ENCODE results near the gene SRSF9.
A peak's percentile ranks its signal among the peaks of the same experiment; 100 is the strongest.
"Not testable (repeated sequence)": the region's sequence is repeated elsewhere in the genome, so short reads cannot be mapped to it uniquely, and the experiment has no call there.

SRSF9 gene

DNA sequence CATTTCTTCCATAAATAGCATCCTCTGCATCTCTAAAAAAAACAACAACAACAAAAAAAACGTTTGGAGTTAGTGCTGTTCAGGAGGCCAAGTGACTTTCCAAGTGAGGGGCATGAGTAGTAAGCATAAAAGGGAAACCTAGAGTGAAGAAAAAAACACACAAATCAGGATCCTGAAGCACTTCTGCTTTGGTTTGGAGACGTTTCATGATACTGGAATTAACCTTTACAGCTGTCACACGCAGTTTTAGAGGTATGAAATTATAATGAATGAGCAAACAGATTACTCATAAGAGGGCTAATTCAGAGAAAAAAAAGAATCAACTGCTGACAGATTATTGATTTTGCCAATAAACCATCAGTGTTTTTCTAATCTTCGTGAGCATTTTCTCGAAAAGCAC, 3.8 kb downstream of the SRSF9 start:
- Histone ChIP-seq H3K36me3 (ENCODE audit: insufficient read depth, low read length) (peaks cover 66% of the 10 kb centered on the region), H3K9ac (ENCODE audit: low read depth, low read length) (no peak overlapping the region), H3K4me1 (ENCODE audit: control insufficient read depth, insufficient read depth, low read length) (peaks cover 9% of the 10 kb centered on the region)

DNA sequence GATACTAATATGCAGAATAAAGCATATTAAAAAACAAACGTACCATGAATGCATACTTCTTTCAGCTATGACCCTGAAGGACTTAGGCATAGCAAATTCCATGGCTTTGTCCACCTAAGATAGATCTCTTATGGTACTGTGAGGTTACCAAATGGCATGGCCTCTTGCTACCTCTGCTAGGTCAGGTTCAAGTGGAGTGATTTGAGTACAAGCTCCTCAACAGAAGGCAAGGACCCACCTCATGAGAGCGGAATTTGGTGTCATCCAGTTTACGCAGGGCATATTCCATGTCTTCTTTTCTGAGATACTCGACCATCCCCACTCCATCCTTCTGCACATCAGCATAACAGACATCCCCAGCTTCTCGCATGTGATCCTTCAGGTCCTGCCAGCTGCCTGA, 5.8 kb downstream of the SRSF9 start:
- peaks cover 83% of the 10 kb centered on the region for H3K36me3 ChIP-seq (ENCODE audit: insufficient read depth, low read length)
- no peak overlapping the region for H3K4me2 ChIP-seq (ENCODE audit: low read length)
- no peak overlapping the region for H3K9ac ChIP-seq (ENCODE audit: low read depth, low read length)
- H3K4me1 ChIP-seq (ENCODE audit: control insufficient read depth, insufficient read depth, low read length): peaks cover 9% of the 10 kb centered on the region
- no peaks in the 10 kb centered on the region for H3K9me3 ChIP-seq (replicated peaks; ENCODE audit: low read length)
- H3K4me3 ChIP-seq (ENCODE audit: low read length): no peak overlapping the region
- H3K27me3 ChIP-seq (ENCODE audit: control insufficient read depth, insufficient read depth, low read length): no peaks in the 10 kb centered on the region

More for the DNA sequence above, 3.8 kb downstream of the SRSF9 start:
- H3K4me2 ChIP-seq (ENCODE audit: low read length): no peak overlapping the region
- no peak overlapping the region for H3K4me3 ChIP-seq (ENCODE audit: low read length)
- H3K9me3 ChIP-seq (replicated peaks; ENCODE audit: low read length): no peaks in the 10 kb centered on the region
- H3K27me3 ChIP-seq (ENCODE audit: control insufficient read depth, insufficient read depth, low read length): no peaks in the 10 kb centered on the region

DNA sequence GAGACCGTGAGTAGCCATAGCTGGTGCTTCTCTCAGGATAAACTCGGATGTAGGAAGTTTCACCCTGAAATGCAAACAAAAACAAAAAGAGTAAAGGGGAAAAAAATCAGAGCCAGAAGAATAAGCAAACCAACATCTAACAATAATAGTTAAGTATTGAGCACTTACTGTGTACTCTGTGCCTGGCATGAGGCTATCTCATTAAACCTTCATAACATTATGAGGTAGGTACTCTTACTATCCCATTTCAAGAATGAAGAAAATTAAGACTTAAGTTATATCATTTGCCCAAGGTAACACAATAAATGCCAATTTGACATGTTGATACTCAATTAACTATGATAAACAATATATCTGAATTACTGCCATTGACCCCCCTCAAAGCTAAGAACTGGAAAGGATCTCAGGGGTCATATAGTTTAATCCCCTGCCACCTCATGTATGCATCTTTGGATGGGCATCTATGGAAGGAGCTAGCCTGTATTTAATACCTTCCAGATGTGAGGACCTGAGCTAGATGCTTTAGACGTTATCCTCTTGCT, 7.4 kb downstream of the SRSF9 start:
- Histone ChIP-seq H3K4me2 (ENCODE audit: low read length) (no peak overlapping the region), H3K27me3 (ENCODE audit: control insufficient read depth, insufficient read depth, low read length) (no peaks in the 10 kb centered on the region), H3K4me3 (ENCODE audit: low read length) (no peak overlapping the region), H3K36me3 (ENCODE audit: insufficient read depth, low read length) (peaks cover 86% of the 10 kb centered on the region), H3K9ac (ENCODE audit: low read depth, low read length) (no peak overlapping the region), H3K9me3 (replicated peaks; ENCODE audit: low read length) (no peaks in the 10 kb centered on the region), H3K4me1 (ENCODE audit: control insufficient read depth, insufficient read depth, low read length) (peaks cover 2% of the 10 kb centered on the region)

DNA sequence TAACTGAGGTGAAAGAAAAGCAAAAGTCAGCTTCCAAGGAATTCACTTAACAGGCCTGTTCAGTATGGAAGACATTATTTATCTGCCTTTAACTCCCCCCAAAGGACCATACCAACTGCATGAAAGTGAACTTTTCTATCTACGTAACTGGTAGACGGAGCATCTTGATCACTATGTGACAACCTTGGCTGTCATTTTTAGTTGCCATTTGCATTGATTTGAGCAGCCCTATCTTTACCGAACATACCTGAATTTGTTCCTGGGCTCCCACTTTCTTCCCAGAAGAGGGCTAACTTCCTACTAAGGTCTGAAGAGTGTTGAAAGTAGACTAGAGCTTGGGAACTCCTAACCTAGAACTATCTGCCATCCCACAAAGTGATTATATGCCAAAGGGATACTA, 9.4 kb downstream of the SRSF9 start:
- H3K36me3 ChIP-seq (ENCODE audit: insufficient read depth, low read length): peaks cover 85% of the 10 kb centered on the region

GRCh38 chr12:120457133-120457532, 12.4 kb downstream of the SRSF9 start:
- Histone ChIP-seq H3K4me2 (ENCODE audit: low read length) (no peak overlapping the region), H3K4me1 (ENCODE audit: control insufficient read depth, insufficient read depth, low read length) (no peaks in the 10 kb centered on the region), H3K27me3 (ENCODE audit: control insufficient read depth, insufficient read depth, low read length) (no peaks in the 10 kb centered on the region), H3K9me3 (replicated peaks; ENCODE audit: low read length) (no peaks in the 10 kb centered on the region), H3K4me3 (ENCODE audit: low read length) (no peak overlapping the region), H3K36me3 (ENCODE audit: insufficient read depth, low read length) (peaks cover 58% of the 10 kb centered on the region), H3K9ac (ENCODE audit: low read depth, low read length) (no peak overlapping the region)

More for the DNA sequence above, 9.4 kb downstream of the SRSF9 start:
- Histone ChIP-seq H3K27me3 (ENCODE audit: control insufficient read depth, insufficient read depth, low read length) (no peaks in the 10 kb centered on the region), H3K9me3 (replicated peaks; ENCODE audit: low read length) (no peaks in the 10 kb centered on the region), H3K4me1 (ENCODE audit: control insufficient read depth, insufficient read depth, low read length) (no peaks in the 10 kb centered on the region), H3K9ac (ENCODE audit: low read depth, low read length) (no peak overlapping the region), H3K4me3 (ENCODE audit: low read length) (no peak overlapping the region), H3K4me2 (ENCODE audit: low read length) (no peak overlapping the region)

- no peaks in the 10 kb centered on the region for H3K9me3 ChIP-seq (replicated peaks; ENCODE audit: low read length)
- H3K4me3 ChIP-seq (ENCODE audit: low read length): no peak overlapping the region
- H3K4me1 ChIP-seq (ENCODE audit: control insufficient read depth, insufficient read depth, low read length): no peaks in the 10 kb centered on the region
- peaks cover 46% of the 10 kb centered on the region for H3K36me3 ChIP-seq (ENCODE audit: insufficient read depth, low read length)
- H3K27me3 ChIP-seq (ENCODE audit: control insufficient read depth, insufficient read depth, low read length): no peaks in the 10 kb centered on the region
- H3K9ac ChIP-seq (ENCODE audit: low read depth, low read length): no peak overlapping the region
- no peak overlapping the region for H3K4me2 ChIP-seq (ENCODE audit: low read length)
Measured at GRCh38 chr12:120455302-120455701, 14.2 kb downstream of the SRSF9 start.

- H3K36me3 ChIP-seq (ENCODE audit: insufficient read depth, low read length): peaks cover 40% of the 10 kb centered on the region
- no peaks in the 10 kb centered on the region for H3K27me3 ChIP-seq (ENCODE audit: control insufficient read depth, insufficient read depth, low read length)
- no peaks in the 10 kb centered on the region for H3K9me3 ChIP-seq (replicated peaks; ENCODE audit: low read length)
- no peaks in the 10 kb centered on the region for H3K4me1 ChIP-seq (ENCODE audit: control insufficient read depth, insufficient read depth, low read length)
- H3K9ac ChIP-seq (ENCODE audit: low read depth, low read length): no peak overlapping the region
- H3K4me2 ChIP-seq (ENCODE audit: low read length): no peak overlapping the region
- no peak overlapping the region for H3K4me3 ChIP-seq (ENCODE audit: low read length)
Measured at GRCh38 chr12:120453977-120454376, 15.6 kb downstream of the SRSF9 start.

- no peak overlapping the region for H3K4me3 ChIP-seq (ENCODE audit: low read length)
- peaks cover 33% of the 10 kb centered on the region for H3K36me3 ChIP-seq (ENCODE audit: insufficient read depth, low read length)
- no peaks in the 10 kb centered on the region for H3K27me3 ChIP-seq (ENCODE audit: control insufficient read depth, insufficient read depth, low read length)
- no peak overlapping the region for H3K9ac ChIP-seq (ENCODE audit: low read depth, low read length)
- no peaks in the 10 kb centered on the region for H3K4me1 ChIP-seq (ENCODE audit: control insufficient read depth, insufficient read depth, low read length)
- no peak overlapping the region for H3K4me2 ChIP-seq (ENCODE audit: low read length)
- H3K9me3 ChIP-seq (replicated peaks; ENCODE audit: low read length): no peaks in the 10 kb centered on the region
Measured at GRCh38 chr12:120453060-120453750, 16.3 kb downstream of the SRSF9 start.

- H3K4me1 ChIP-seq (ENCODE audit: control insufficient read depth, insufficient read depth, low read length); H3K9ac ChIP-seq (ENCODE audit: low read depth, low read length); H3K4me2 ChIP-seq (ENCODE audit: low read length); H3K9me3 ChIP-seq (replicated peaks; ENCODE audit: low read length); H3K4me3 ChIP-seq (ENCODE audit: low read length); H3K27me3 ChIP-seq (ENCODE audit: control insufficient read depth, insufficient read depth, low read length): not testable (repeated sequence)
- H3K36me3 ChIP-seq (ENCODE audit: insufficient read depth, low read length): peaks cover 29% of the 10 kb centered on the region
Measured at GRCh38 chr12:120452524-120452923, 17.0 kb downstream of the SRSF9 start.

- Histone ChIP-seq H3K9me3 (replicated peaks; ENCODE audit: low read length) (no peaks in the 10 kb centered on the region), H3K27me3 (ENCODE audit: control insufficient read depth, insufficient read depth, low read length) (no peaks in the 10 kb centered on the region), H3K9ac (ENCODE audit: low read depth, low read length) (no peak overlapping the region), H3K4me2 (ENCODE audit: low read length) (peak overlapping the region; percentile 96), H3K36me3 (ENCODE audit: insufficient read depth, low read length) (peaks cover 28% of the 10 kb centered on the region), H3K4me1 (ENCODE audit: control insufficient read depth, insufficient read depth, low read length) (peaks cover 11% of the 10 kb centered on the region), H3K4me3 (ENCODE audit: low read length) (no peak overlapping the region)
Measured at GRCh38 chr12:120447992-120448391, 21.6 kb downstream of the SRSF9 start.

DNA sequence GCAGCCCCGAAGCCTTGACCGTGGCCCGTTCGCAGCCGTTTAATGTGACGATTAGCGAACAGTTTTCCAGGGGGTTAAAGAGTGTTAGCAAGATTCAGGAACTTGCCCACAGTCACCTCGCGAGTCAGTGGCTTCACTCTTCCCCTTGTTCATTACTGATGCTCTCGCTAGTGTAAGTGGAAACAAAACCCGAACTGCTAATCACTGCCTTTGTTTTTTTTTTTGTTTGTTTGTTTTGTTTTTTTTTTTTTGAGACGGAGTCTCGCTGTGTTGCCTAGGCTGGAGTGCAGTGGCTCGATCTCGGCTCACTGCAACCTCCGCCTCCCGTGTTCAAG, 22.7 kb downstream of the SRSF9 start:
- peak overlapping the region; percentile 80 for H3K4me3 ChIP-seq (ENCODE audit: low read length)
- H3K36me3 ChIP-seq (ENCODE audit: insufficient read depth, low read length): peaks cover 29% of the 10 kb centered on the region
- H3K9me3 ChIP-seq (replicated peaks; ENCODE audit: low read length); H3K27me3 ChIP-seq (ENCODE audit: control insufficient read depth, insufficient read depth, low read length): not testable (repeated sequence)
- peaks cover 11% of the 10 kb centered on the region for H3K4me1 ChIP-seq (ENCODE audit: control insufficient read depth, insufficient read depth, low read length)
- H3K9ac ChIP-seq (ENCODE audit: low read depth, low read length): peak overlapping the region; percentile 95
- peak overlapping the region; percentile 96 for H3K4me2 ChIP-seq (ENCODE audit: low read length)

All from skeletal muscle satellite cell (primary cell).